AG04449 (cell line): ENCODE measurements around the gene PLEKHN1.
A peak's percentile ranks its signal among the peaks of the same experiment; 100 is the strongest.

Source experiments
- CTCF ChIA-PET: fragments of 350-600 bp; formaldehyde crosslinking; extraction: SDS; loops from one replicate; lab custom pipeline; 2021; ENCODE audit warnings: antibody characterized with exemption; lab: Yijun Ruan, JAX
- POLR2A ChIA-PET: fragments of 400-600, 350-600 bp; formaldehyde crosslinking; extraction: SDS; loops from one replicate; lab custom pipeline; 2020; ENCODE audit warnings: antibody characterized with exemption, inconsistent platforms; lab: Yijun Ruan, JAX
- DNase-seq: peaks from one replicate; pipeline ENCODE4 v3.0.0-alpha.2; 2010; ENCODE audit warnings: low read depth, low spot score
- H3K4me3 ChIP-seq: 2 replicates; pipeline ENCODE4 v1.5.1; 2011; ENCODE audit warnings: low read depth, mild to moderate bottlenecking, control low read depth, low read length
- CTCF ChIP-seq: IDR thresholded peaks from one replicate; pipeline ENCODE4 v1.5.1; 2011; ENCODE audit warnings: mild to moderate bottlenecking, moderate library complexity, low read length, control low read depth, inconsistent platforms; ENCODE audit not compliant: insufficient read depth; ENCODE audit errors: missing control alignments

PLEKHN1 gene

GRCh38 chr1:937521-937920 lies 28.8 kb upstream of the PLEKHN1 start:
- TF ChIP-seq CTCF: no peak
- no peak for DNase-seq
- ChIA-PET POLR2A (no interaction called here), CTCF (interaction anchor here (0.9 to 7.6 kb wide), 5 partner anchors 9 to 47 kb away, joined by 3 to 67 read pairs (median 6); no protein-coding TSS in a partner anchor)
- H3K4me3 ChIP-seq: no peak overlapping the region

GRCh38 chr1:938088-938683 lies 28.1 kb upstream of the PLEKHN1 start:
- ChIA-PET CTCF (interaction anchor here (0.9 to 7.6 kb wide), 7 partner anchors 9 to 46 kb away, joined by 3 to 67 read pairs (median 4); partner anchors contain the start of gene NOC2L), POLR2A (no interaction called here)
- peak; percentile 66 for TF ChIP-seq CTCF
- DNase-seq: no peak
- no peak overlapping the region for H3K4me3 ChIP-seq

GRCh38 chr1:938711-939489 lies 27.4 kb upstream of the PLEKHN1 start:
- POLR2A ChIA-PET: no interaction called here
- no peak for DNase-seq
- TF ChIP-seq CTCF: no peak
- no peak overlapping the region for H3K4me3 ChIP-seq
- CTCF ChIA-PET: interaction anchor here (0.9 to 7.6 kb wide), 6 partner anchors 8 to 45 kb away, joined by 3 to 67 read pairs (median 5); partner anchors contain the start of gene NOC2L

- no peak for DNase-seq
- no peak overlapping the region for H3K4me3 ChIP-seq
- CTCF ChIA-PET: interaction anchor here (1.3 to 7.6 kb wide), 7 partner anchors 11 to 44 kb away, joined by 3 to 67 read pairs (median 7); no protein-coding TSS in a partner anchor
- no peak for TF ChIP-seq CTCF
- POLR2A ChIA-PET: interaction anchor here (1.2 kb wide), 1 partner anchor 9 kb away, joined by 3 read pairs; no protein-coding TSS in a partner anchor
These were observed 26.7 kb upstream of the PLEKHN1 start for GRCh38 chr1:939511-940106.

GRCh38 chr1:940107-941014 lies 25.9 kb upstream of the PLEKHN1 start:
- H3K4me3 ChIP-seq: peak overlapping the region; percentile 29
- CTCF ChIA-PET: interaction anchor here (1.3 to 7.6 kb wide), 6 partner anchors 12 to 43 kb away, joined by 3 to 67 read pairs (median 8); no protein-coding TSS in a partner anchor
- POLR2A ChIA-PET: interaction anchor here (0.8 to 1.2 kb wide), 2 partner anchors 10 to 26 kb away, joined by 3 read pairs; no protein-coding TSS in a partner anchor
- TF ChIP-seq CTCF: no peak
- no peak for DNase-seq
